Hepatocyte (in vitro differentiated cells): ENCODE data around the gene RAET1G.
"Not testable (repeated sequence)": the region's sequence is repeated elsewhere in the genome, so short reads cannot be mapped to it uniquely, and the experiment has no call there.

ENCODE experiments used
- CTCF ChIP-seq: fragments of 200-600 bp; sonication (generic); IDR thresholded peaks from 2 replicates; pipeline ENCODE4 v1.5.1; 2016; ENCODE audit warnings: antibody characterized with exemption, mild to moderate bottlenecking; ENCODE audit not compliant: poor library complexity
- EZH2 ChIP-seq: fragments of 200-600 bp; sonication (generic); IDR thresholded peaks from 2 replicates; pipeline ENCODE4 v1.6.1; 2016; ENCODE audit warnings: antibody characterized with exemption, mild to moderate bottlenecking, borderline replicate concordance
- EZH2phosphoT487 ChIP-seq: fragments of 200-600 bp; sonication (generic); IDR thresholded peaks from one replicate; pipeline ENCODE4 v1.6.1; 2018; ENCODE audit warnings: antibody characterized with exemption, mild to moderate bottlenecking, low read depth, moderate library complexity; ENCODE audit not compliant: unreplicated experiment, severe bottlenecking

DNA sequence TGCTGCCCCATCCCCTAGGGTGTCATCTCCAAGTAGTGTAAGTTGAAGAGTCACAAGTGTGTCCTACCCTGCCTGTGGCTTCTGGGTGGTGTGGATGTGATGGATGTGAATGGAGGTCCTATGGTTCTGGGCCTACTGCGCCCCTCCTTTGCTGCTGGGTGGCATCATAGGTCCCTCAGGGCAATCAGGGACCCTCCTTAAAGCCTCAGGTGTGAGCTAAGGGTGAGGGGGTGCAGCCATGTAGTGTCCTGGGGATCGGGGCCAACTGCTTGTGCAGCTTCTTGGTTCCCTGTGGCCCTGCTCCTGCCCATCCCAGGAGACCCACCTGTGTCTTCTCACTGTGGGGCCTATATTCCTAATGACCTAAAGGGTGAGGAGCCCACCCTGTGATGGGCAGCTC is 43.4 kb upstream of the RAET1G start:
- not testable (repeated sequence) for TF ChIP-seq CTCF, EZH2, EZH2phosphoT487
